Measurements from ENCODE around the gene HJV.

The HJV gene

GRCh38 chr1:145994391-145995120, 27.0 kb downstream of the HJV start:
- Histone ChIP-seq H3K9ac (ENCODE audit: low read length) (peak overlapping the region; percentile 98), H3K9me2 (ENCODE audit: low read depth, low read length) (no peaks in the 10 kb centered on the region), H3K27me3 (ENCODE audit: insufficient read depth, low read length) (no peaks in the 10 kb centered on the region), H3K36me3 (ENCODE audit: insufficient read depth, low read length) (peaks cover 40% of the 10 kb centered on the region), H3K9me3 (ENCODE audit: low read length) (no peaks in the 10 kb centered on the region), H2AFZ (ENCODE audit: low read length) (no peak overlapping the region), H3K4me2 (ENCODE audit: low read length) (peak overlapping the region; percentile 89), H3K4me1 (ENCODE audit: insufficient read depth, low read length, severe bottlenecking) (peaks cover 59% of the 10 kb centered on the region), H3K27ac (ENCODE audit: low read depth, low read length, poor library complexity, severe bottlenecking) (peak overlapping the region; percentile 98), H3K4me3 (ENCODE audit: low read depth, low read length, poor library complexity, severe bottlenecking) (peak overlapping the region; percentile 99), H4K20me1 (ENCODE audit: insufficient read depth, low read length) (no peaks in the 10 kb centered on the region), H3K79me2 (ENCODE audit: insufficient read depth, low read length) (peaks cover 27% of the 10 kb centered on the region), H3F3A (ENCODE audit: insufficient read depth, low read length) (peaks cover 34% of the 10 kb centered on the region)
- no peak for TF ChIP-seq EZH2 (IDR thresholded peaks at IDR 0.05; ENCODE audit: borderline replicate concordance, low read length)
- TF ChIP-seq CTCF (IDR thresholded peaks at IDR 0.05; ENCODE audit: low read length) = no peak

- Histone ChIP-seq H3K9ac (ENCODE audit: low read length) (peak overlapping the region; percentile 98; the same call in 1 of the 2 replicates), H3K79me2 (ENCODE audit: insufficient read depth, low read length) (peaks cover 27% of the 10 kb centered on the region), H3F3A (ENCODE audit: insufficient read depth, low read length) (peaks cover 29% of the 10 kb centered on the region), H2AFZ (ENCODE audit: low read length) (no peak overlapping the region), H3K4me3 (ENCODE audit: low read depth, low read length, poor library complexity, severe bottlenecking) (peak overlapping the region; percentile 99), H3K9me2 (ENCODE audit: low read depth, low read length) (no peaks in the 10 kb centered on the region), H3K27me3 (ENCODE audit: insufficient read depth, low read length) (no peaks in the 10 kb centered on the region), H3K27ac (ENCODE audit: low read depth, low read length, poor library complexity, severe bottlenecking) (peak overlapping the region; percentile 98), H3K36me3 (ENCODE audit: insufficient read depth, low read length) (peaks cover 40% of the 10 kb centered on the region), H3K4me2 (ENCODE audit: low read length) (peak overlapping the region; percentile 89), H3K4me1 (ENCODE audit: insufficient read depth, low read length, severe bottlenecking) (peaks cover 54% of the 10 kb centered on the region), H3K9me3 (ENCODE audit: low read length) (no peaks in the 10 kb centered on the region), H4K20me1 (ENCODE audit: insufficient read depth, low read length) (no peaks in the 10 kb centered on the region)
- TF ChIP-seq EZH2 (IDR thresholded peaks at IDR 0.05; ENCODE audit: borderline replicate concordance, low read length) = no peak
- TF ChIP-seq CTCF (IDR thresholded peaks at IDR 0.05; ENCODE audit: low read length) = no peak
Observed at GRCh38 chr1:145993618-145994390, 27.7 kb downstream of the HJV start.

- no peak for TF ChIP-seq CTCF (IDR thresholded peaks at IDR 0.05; ENCODE audit: low read length)
- no peak for TF ChIP-seq EZH2 (IDR thresholded peaks at IDR 0.05; ENCODE audit: borderline replicate concordance, low read length)
- Histone ChIP-seq H3K27ac (ENCODE audit: low read depth, low read length, poor library complexity, severe bottlenecking) (peak overlapping the region; percentile 98), H3K4me2 (ENCODE audit: low read length) (peak overlapping the region; percentile 89), H3K4me3 (ENCODE audit: low read depth, low read length, poor library complexity, severe bottlenecking) (peak overlapping the region; percentile 99), H3K27me3 (ENCODE audit: insufficient read depth, low read length) (no peaks in the 10 kb centered on the region), H4K20me1 (ENCODE audit: insufficient read depth, low read length) (no peaks in the 10 kb centered on the region), H3F3A (ENCODE audit: insufficient read depth, low read length) (peaks cover 29% of the 10 kb centered on the region), H3K79me2 (ENCODE audit: insufficient read depth, low read length) (peaks cover 27% of the 10 kb centered on the region), H2AFZ (ENCODE audit: low read length) (no peak overlapping the region), H3K9me2 (ENCODE audit: low read depth, low read length) (no peaks in the 10 kb centered on the region), H3K9me3 (ENCODE audit: low read length) (no peaks in the 10 kb centered on the region), H3K4me1 (ENCODE audit: insufficient read depth, low read length, severe bottlenecking) (peaks cover 54% of the 10 kb centered on the region), H3K36me3 (ENCODE audit: insufficient read depth, low read length) (peaks cover 40% of the 10 kb centered on the region), H3K9ac (ENCODE audit: low read length) (peak overlapping the region; percentile 98; the same call in 1 of the 2 replicates)
Observed at GRCh38 chr1:145992958-145993617, 28.4 kb downstream of the HJV start.

Data from OCI-LY1 (cell line).